ENCODE results near the gene MOB3B.
"Not testable (repeated sequence)": the region's sequence is repeated elsewhere in the genome, so short reads cannot be mapped to it uniquely, and the experiment has no call there.

Gene MOB3B

DNA sequence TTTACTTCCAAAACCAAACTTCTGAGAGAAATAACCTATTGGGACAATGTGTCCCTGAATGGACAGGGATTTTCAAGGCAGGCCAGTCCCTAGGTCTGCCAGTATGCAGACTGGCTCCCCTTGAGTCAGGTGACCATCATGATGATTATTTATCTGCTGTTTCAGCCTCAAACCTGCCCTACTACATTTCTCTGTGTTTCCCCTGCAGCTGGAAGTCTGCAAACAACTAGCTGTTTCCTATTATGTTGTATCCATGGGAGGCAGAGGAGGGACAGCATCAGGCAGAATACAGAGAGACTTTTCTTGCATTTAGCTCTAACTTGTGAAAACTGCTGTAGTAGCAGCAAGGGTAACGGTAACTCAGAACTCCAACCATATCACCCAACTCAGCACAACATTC, 41.7 kb downstream of the MOB3B start:
- no peak for DNase-seq
- in situ Hi-C loops (cut with MboI; ENCODE audit: low pct_unique_long_range_greater_than_20kb, low sequenced_read_pairs), result no loop called here

DNA sequence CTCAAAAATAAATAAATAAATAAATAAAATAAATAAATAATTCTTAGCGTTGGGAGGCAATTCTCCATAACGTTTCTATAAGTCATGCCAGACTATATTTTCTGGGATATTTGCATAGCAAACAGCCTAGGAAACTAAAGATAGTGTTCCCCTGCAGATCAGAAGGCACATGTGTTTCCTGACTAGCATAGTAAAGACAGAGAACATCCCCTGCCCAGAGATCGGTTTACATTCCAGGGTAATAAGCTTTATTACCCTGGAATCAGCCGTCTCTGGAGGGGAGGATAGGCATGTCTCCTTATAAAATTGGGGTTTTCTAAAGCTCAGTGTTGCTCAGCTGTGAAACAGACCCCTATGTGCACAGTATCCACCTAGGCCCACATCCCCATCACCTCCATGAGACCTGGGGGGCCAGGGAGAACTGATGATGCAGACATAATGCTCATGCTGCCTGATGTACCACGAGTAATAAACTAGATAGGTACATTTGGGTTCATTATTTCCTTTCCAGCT, 42.4 kb downstream of the MOB3B start:
- in situ Hi-C loops (cut with MboI; ENCODE audit: low pct_unique_long_range_greater_than_20kb, low sequenced_read_pairs), result no loop called here
- no peak for DNase-seq

DNA sequence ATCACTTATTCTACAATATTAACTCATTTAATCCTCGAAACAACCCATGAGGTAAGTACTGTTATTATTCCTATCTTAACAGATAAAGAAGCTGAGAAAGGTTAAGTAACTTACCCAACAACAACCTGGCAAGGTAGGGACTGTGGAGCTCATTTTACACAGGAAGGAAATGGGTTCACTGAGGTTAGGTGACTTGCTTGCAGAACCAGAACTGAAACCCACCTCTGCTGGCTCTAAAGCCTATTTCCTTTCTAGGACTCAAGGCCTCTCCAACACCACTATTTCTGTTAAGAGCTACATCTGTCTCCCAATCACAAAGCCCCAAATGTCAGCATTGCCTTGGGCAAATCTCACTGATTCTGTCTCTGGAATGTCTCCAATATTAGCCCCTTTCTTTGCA, 44.5 kb downstream of the MOB3B start:
- DNase-seq, result no peak
- in situ Hi-C loops (cut with MboI; ENCODE audit: low pct_unique_long_range_greater_than_20kb, low sequenced_read_pairs), result no loop called here

DNA sequence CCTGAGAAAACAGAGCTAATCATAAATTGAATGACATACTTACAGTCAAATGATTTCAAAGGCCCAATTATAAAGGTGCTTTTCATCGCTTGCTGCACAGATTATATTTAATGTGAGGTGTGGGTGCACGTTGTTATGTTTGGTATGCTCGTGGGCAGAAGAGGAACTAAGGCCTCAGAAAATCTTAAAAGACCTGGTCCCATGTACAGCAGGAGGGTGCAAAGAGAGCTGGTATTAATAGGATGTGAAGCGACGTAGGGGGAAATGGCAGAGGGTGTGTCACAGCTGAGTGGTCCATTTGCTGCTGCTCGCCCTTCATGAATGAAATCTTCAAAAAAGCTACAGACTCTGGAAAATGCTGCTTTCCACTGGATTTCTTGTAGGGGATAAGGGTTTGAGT, 46.0 kb downstream of the MOB3B start:
- in situ Hi-C loops (cut with MboI; ENCODE audit: low pct_unique_long_range_greater_than_20kb, low sequenced_read_pairs), result no loop called here
- DNase-seq, result no peak

GRCh38 chr9:27482709-27483108, 46.9 kb downstream of the MOB3B start:
- DNase-seq, result no peak
- in situ Hi-C loops (cut with MboI; ENCODE audit: low pct_unique_long_range_greater_than_20kb, low sequenced_read_pairs), result no loop called here

- DNase-seq, result no peak
- in situ Hi-C loops (cut with MboI; ENCODE audit: low pct_unique_long_range_greater_than_20kb, low sequenced_read_pairs), result no loop called here
Observed at GRCh38 chr9:27478322-27478721, 51.3 kb downstream of the MOB3B start.

DNA sequence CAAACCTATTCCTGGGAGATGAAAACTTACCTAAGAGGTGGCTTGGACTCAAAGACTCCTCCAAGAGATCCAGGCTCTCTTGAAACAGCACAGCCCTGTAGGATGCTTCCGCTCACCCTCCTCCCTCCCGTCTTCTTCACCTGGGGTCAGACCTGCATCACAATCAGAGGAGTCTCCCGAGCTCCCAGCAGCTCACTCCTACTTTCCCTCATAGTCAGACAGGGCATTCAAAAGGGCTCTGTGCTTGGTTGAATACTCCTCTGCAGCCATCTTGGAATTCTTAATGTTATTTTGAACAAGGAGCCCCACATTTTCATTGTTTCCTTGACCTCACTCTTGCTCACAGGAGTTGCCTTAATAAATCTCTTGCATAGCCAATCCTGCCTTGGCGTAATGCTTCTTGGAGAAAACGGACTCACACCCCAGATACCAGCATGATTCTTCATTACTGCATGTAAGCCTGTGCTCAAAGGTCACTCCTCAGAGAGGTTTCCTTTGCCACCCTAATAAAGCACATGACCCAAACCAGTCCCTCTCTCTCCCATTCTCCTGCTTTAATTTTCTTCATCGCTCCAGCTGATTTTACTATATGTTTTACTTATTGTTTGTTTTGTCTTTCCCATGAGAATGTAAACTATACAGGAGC, 52.6 kb downstream of the MOB3B start:
- in situ Hi-C loops (cut with MboI; ENCODE audit: low pct_unique_long_range_greater_than_20kb, low sequenced_read_pairs), result no loop called here
- no peak for DNase-seq

- DNase-seq, result no peak
- in situ Hi-C loops (cut with MboI; ENCODE audit: low pct_unique_long_range_greater_than_20kb, low sequenced_read_pairs), result no loop called here
Observed at GRCh38 chr9:27475057-27475595, 54.5 kb downstream of the MOB3B start.

DNA sequence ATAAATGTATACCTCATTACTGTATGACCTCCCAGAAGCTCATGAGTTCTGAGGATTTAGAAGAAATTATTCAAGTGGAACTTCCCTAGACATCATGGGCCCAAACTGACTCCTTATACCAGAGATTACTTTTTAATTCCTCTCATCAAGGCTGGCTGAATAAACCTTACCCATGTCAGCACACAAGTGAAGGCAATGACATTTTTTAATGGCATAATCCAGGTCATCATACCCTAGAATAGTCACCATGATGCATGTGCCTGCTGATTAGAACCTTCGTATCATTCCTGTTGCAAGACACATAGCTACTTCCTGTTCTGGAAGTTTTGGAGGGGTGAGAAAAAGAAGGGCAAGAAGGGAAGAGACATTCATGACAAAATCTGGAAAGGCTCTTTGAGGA, 55.3 kb downstream of the MOB3B start:
- in situ Hi-C loops (cut with MboI; ENCODE audit: low pct_unique_long_range_greater_than_20kb, low sequenced_read_pairs), result no loop called here
- no peak for DNase-seq

GRCh38 chr9:27473111-27473529, 56.5 kb downstream of the MOB3B start:
- in situ Hi-C loops (cut with MboI; ENCODE audit: low pct_unique_long_range_greater_than_20kb, low sequenced_read_pairs), result no loop called here
- DNase-seq, result no peak

DNA sequence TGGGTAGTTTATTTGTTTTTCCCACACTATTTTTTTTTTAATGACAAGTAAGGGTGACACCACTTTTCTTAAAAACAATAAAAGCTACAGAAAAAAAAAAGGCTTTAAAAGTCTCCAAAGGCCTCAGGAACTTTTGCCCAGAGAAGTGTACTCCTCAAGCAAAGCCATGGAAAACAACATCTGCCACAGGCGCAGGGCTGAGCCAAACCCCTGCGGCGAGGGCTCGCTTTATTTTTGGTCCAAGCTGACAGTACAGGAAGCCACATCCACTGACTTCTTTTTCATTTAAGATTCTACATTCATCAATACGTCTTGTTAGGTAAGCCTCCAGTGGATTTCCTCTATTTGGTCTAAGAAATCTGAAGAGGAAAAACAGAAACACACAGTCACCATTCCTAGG, 57.4 kb downstream of the MOB3B start:
- in situ Hi-C loops (cut with MboI; ENCODE audit: low pct_unique_long_range_greater_than_20kb, low sequenced_read_pairs), result no loop called here
- DNase-seq, result peak; percentile 49

GRCh38 chr9:27471789-27472188, 57.8 kb downstream of the MOB3B start:
- in situ Hi-C loops (cut with MboI; ENCODE audit: low pct_unique_long_range_greater_than_20kb, low sequenced_read_pairs), result no loop called here
- no peak for DNase-seq

DNA sequence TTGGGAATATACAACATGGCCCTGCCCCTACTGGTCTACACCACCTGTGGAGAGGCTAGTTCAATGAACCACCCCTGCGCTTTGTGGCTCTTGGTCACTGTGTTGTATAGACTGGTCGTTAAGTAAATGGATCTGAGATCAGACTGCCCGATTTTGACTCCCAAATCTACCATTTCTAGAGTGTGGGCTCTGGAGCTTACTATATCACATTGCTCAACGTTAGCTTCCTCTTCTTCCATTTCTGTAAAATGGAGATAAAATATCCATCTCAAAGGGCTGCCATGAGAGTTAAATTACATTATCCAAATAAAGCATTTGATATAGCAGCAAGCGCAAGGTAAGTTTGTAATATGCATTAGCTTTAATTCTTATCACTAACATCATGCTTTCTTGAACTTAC, 58.2 kb downstream of the MOB3B start:
- DNase-seq, result no peak
- in situ Hi-C loops (cut with MboI; ENCODE audit: low pct_unique_long_range_greater_than_20kb, low sequenced_read_pairs), result no loop called here

DNA sequence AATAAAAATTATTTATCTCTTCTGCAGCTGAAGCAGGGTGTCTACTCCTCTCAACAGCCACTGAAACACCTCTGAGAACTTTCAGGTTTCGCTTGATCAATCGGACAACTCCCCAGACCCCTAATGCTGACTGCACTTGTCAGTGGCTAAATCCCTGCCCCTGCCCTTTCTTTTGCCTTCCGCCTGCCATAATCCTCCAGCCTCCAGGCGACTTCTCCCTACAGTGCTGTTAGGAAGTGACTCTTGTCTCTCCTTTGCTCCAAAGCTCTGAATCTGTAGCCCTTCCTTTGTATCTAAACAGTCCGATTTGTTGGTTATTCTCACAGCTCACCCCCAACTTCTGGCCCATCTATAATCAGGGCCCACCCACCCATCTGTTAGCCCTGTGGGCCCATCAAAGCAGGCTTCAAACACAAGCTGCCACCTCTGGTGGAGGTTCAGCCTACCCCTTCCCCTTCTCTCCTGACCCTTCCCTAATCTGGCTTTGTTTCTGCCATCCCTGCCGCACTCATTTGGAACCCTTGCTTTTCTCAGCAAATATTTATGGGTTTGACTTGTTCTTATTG, 59.2 kb downstream of the MOB3B start:
- DNase-seq, result no peak
- in situ Hi-C loops (cut with MboI; ENCODE audit: low pct_unique_long_range_greater_than_20kb, low sequenced_read_pairs), result no loop called here

GRCh38 chr9:27469550-27469949, 60.1 kb downstream of the MOB3B start:
- in situ Hi-C loops (cut with MboI; ENCODE audit: low pct_unique_long_range_greater_than_20kb, low sequenced_read_pairs), result no loop called here
- no peak for DNase-seq

- in situ Hi-C loops (cut with MboI; ENCODE audit: low pct_unique_long_range_greater_than_20kb, low sequenced_read_pairs), result no loop called here
- peak; percentile 21 for DNase-seq
Observed at GRCh38 chr9:27468462-27469110, 61.0 kb downstream of the MOB3B start.

- DNase-seq, result no peak
- in situ Hi-C loops (cut with MboI; ENCODE audit: low pct_unique_long_range_greater_than_20kb, low sequenced_read_pairs), result no loop called here
Observed at GRCh38 chr9:27468000-27468399, 61.6 kb downstream of the MOB3B start.

DNA sequence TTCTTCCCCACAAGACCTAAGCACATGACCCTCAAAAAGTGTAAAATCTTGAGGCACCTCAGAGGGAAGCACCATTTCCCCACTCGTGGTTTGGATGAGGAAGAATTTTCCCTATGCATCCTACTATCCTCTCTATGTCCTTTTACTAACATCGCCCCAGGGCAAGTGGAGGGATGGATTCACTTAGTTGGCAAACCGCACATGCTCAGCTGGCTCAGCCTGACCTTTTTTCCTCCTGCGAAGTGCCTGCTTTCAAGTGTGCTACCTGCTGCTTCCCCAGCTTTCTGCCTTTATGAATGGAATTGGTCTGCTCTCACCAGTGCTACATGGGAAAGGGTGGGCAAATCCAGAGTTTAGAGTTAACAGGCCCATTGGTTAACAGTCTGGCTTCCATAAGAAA, 62.1 kb downstream of the MOB3B start:
- in situ Hi-C loops (cut with MboI; ENCODE audit: low pct_unique_long_range_greater_than_20kb, low sequenced_read_pairs), result no loop called here
- no peak for DNase-seq

GRCh38 chr9:27466516-27466915, 63.1 kb downstream of the MOB3B start:
- DNase-seq; in situ Hi-C loops (cut with MboI; ENCODE audit: low pct_unique_long_range_greater_than_20kb, low sequenced_read_pairs): not testable (repeated sequence)

GRCh38 chr9:27464950-27465349, 64.7 kb downstream of the MOB3B start:
- in situ Hi-C loops (cut with MboI; ENCODE audit: low pct_unique_long_range_greater_than_20kb, low sequenced_read_pairs); DNase-seq: not testable (repeated sequence)

Measured in KBM-7 (cell line).